ENCODE measurements around the gene RASA3.

RASA3 gene

GRCh38 chr13:113947311-113948033 is 185.0 kb downstream of the RASA3 start:
- no peak for TF ChIP-seq EZH2 (optimal IDR thresholded peaks at IDR 0.05; ENCODE audit: low read depth, low read length)
- TF ChIP-seq, protein P1, sequence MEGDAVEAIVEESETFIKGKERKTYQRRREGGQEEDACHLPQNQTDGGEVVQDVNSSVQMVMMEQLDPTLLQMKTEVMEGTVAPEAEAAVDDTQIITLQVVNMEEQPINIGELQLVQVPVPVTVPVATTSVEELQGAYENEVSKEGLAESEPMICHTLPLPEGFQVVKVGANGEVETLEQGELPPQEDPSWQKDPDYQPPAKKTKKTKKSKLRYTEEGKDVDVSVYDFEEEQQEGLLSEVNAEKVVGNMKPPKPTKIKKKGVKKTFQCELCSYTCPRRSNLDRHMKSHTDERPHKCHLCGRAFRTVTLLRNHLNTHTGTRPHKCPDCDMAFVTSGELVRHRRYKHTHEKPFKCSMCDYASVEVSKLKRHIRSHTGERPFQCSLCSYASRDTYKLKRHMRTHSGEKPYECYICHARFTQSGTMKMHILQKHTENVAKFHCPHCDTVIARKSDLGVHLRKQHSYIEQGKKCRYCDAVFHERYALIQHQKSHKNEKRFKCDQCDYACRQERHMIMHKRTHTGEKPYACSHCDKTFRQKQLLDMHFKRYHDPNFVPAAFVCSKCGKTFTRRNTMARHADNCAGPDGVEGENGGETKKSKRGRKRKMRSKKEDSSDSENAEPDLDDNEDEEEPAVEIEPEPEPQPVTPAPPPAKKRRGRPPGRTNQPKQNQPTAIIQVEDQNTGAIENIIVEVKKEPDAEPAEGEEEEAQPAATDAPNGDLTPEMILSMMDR (IDR thresholded peaks at IDR 0.05; ENCODE audit: low read length) = no peak
- no peak for TF ChIP-seq EZH2phosphoT487 (IDR thresholded peaks at IDR 0.05; ENCODE audit: low read length)
- Histone ChIP-seq H3K9me2 (replicated peaks; ENCODE audit: insufficient read depth, low read length) (no peaks in the 10 kb centered on the region), H3K27me3 (replicated peaks; ENCODE audit: insufficient read depth, low read length) (no peaks in the 10 kb centered on the region), H3K4me1 (ENCODE audit: low read length) (no peaks in the 10 kb centered on the region), H2AFZ (ENCODE audit: low read length) (no peak overlapping the region), H3K9me3 (replicated peaks; ENCODE audit: insufficient read depth, low read length) (no peaks in the 10 kb centered on the region), H4K20me1 (ENCODE audit: insufficient read depth, low read length) (no peaks in the 10 kb centered on the region), H3K4me3 (ENCODE audit: low read length) (no peak overlapping the region), H3K79me2 (ENCODE audit: low read length) (no peaks in the 10 kb centered on the region), H3K4me2 (ENCODE audit: low read depth, low read length) (no peak overlapping the region), H3F3A (ENCODE audit: insufficient read depth, low read length) (no peaks in the 10 kb centered on the region), H3K27ac (ENCODE audit: low read length) (no peak overlapping the region), H3K36me3 (replicated peaks; ENCODE audit: insufficient read depth, low read length) (no peaks in the 10 kb centered on the region), H3K9ac (ENCODE audit: low read length) (no peak overlapping the region)
- no peak for DNase-seq

DNA sequence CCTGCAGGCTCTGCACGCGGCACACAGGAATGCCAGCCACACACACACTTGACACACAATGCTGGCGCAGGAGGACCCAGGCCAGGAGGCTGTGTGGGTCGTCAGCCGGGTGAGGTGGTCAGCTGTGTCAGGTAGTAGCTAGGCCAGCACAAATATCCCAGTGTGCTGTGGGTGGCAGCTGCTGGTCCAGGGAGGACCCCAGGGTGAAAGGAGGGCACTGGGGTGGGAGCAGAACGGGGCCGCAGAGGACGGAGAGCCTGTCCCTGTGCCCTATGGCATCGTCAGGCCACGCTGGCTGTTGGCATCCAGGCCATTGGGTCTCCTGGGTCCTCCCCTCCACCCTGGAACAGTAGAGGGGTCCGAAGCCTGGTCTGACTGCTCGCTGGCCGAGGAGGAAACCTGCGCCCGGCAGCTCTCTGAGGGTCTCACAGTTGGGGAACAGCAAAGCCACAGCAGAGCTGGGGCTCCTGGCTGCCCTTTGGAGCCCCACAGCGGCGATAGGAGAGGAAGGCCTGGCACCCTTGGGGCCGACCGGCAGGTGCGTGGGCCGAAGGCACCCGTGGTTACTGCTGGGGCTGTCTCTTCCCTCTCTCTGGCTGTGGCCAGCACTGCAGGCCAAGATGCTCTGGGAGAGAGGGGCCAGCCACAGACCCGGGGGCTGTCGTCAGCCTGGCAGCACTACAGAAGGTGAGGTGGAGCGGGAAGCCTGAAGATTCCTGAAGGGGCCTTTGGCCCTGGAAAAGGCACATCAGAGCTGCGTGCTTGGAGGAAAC is 185.8 kb downstream of the RASA3 start:
- H3F3A ChIP-seq (ENCODE audit: insufficient read depth, low read length) = no peaks in the 10 kb centered on the region
- no peak overlapping the region for H2AFZ ChIP-seq (ENCODE audit: low read length)
- TF ChIP-seq, protein P1 (IDR thresholded peaks at IDR 0.05; ENCODE audit: low read length) = no peak
- TF ChIP-seq EZH2 (optimal IDR thresholded peaks at IDR 0.05; ENCODE audit: low read depth, low read length) (no peak), EZH2phosphoT487 (IDR thresholded peaks at IDR 0.05; ENCODE audit: low read length) (no peak)
- no peak overlapping the region for H3K4me3 ChIP-seq (ENCODE audit: low read length)
- no peaks in the 10 kb centered on the region for H3K79me2 ChIP-seq (ENCODE audit: low read length)
- no peaks in the 10 kb centered on the region for H3K27me3 ChIP-seq (replicated peaks; ENCODE audit: insufficient read depth, low read length)
- H4K20me1 ChIP-seq (ENCODE audit: insufficient read depth, low read length) = no peaks in the 10 kb centered on the region
- H3K4me2 ChIP-seq (ENCODE audit: low read depth, low read length) = no peak overlapping the region
- H3K9ac ChIP-seq (ENCODE audit: low read length) = no peak overlapping the region
- no peak for DNase-seq
- H3K9me2 ChIP-seq (replicated peaks; ENCODE audit: insufficient read depth, low read length) = no peaks in the 10 kb centered on the region
- H3K36me3 ChIP-seq (replicated peaks; ENCODE audit: insufficient read depth, low read length) = no peaks in the 10 kb centered on the region
- no peak overlapping the region for H3K27ac ChIP-seq (ENCODE audit: low read length)
- H3K9me3 ChIP-seq (replicated peaks; ENCODE audit: insufficient read depth, low read length) = no peaks in the 10 kb centered on the region
- no peaks in the 10 kb centered on the region for H3K4me1 ChIP-seq (ENCODE audit: low read length)

DNA sequence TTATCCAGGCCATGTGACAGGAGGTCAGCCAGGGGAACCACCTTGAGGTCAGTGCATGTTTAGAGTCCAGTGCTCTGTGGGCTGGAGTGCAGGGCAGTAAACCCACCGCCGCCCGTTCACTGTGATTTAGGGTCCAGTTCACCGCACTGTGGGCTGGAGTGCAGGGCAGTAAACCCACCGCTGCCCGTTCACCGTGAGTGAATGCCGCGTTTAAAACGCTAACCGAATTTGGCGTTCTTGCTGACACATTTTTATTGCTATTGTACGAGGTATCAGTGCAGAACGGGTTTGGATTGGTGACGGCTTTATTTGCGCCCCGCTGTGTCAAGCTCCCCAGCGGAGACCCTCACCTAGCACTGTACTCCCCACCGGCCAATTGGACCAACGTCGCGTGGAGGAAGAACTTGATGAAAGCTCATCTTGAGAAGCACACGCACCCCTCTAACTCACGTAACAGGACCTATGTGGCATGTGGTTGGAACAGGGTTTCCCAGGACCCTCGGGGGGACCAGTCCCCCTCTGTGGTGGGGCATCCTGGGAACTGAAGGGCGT is 186.5 kb downstream of the RASA3 start:
- Histone ChIP-seq H3K9me3 (replicated peaks; ENCODE audit: insufficient read depth, low read length) (no peaks in the 10 kb centered on the region), H3K27me3 (replicated peaks; ENCODE audit: insufficient read depth, low read length) (no peaks in the 10 kb centered on the region), H3K4me1 (ENCODE audit: low read length) (no peaks in the 10 kb centered on the region), H3K36me3 (replicated peaks; ENCODE audit: insufficient read depth, low read length) (no peaks in the 10 kb centered on the region), H4K20me1 (ENCODE audit: insufficient read depth, low read length) (no peaks in the 10 kb centered on the region), H3K9me2 (replicated peaks; ENCODE audit: insufficient read depth, low read length) (no peaks in the 10 kb centered on the region), H3K4me2 (ENCODE audit: low read depth, low read length) (no peak overlapping the region), H2AFZ (ENCODE audit: low read length) (no peak overlapping the region), H3K4me3 (ENCODE audit: low read length) (no peak overlapping the region), H3K27ac (ENCODE audit: low read length) (no peak overlapping the region), H3K79me2 (ENCODE audit: low read length) (no peaks in the 10 kb centered on the region), H3F3A (ENCODE audit: insufficient read depth, low read length) (no peaks in the 10 kb centered on the region), H3K9ac (ENCODE audit: low read length) (no peak overlapping the region)
- DNase-seq = no peak
- TF ChIP-seq EZH2phosphoT487 (IDR thresholded peaks at IDR 0.05; ENCODE audit: low read length) = no peak
- TF ChIP-seq, protein P1 (IDR thresholded peaks at IDR 0.05; ENCODE audit: low read length) = no peak

All from MM.1S (cell line).